OCI-LY1 (cell line): Measurements from ENCODE around the gene RALGPS1.
A peak's percentile ranks its signal among the peaks of the same experiment; 100 is the strongest.

Source experiments
- H2AFZ ChIP-seq: fragments of 200-600 bp; sonication (generic), shearing (Covaris generic); 2 replicates; pipeline ENCODE4 v1.6.0; 2014; ENCODE audit warnings: antibody characterized with exemption, mild to moderate bottlenecking, low read length
- H3F3A ChIP-seq: fragments of 200-600 bp; sonication (generic), shearing (Covaris generic); 2 replicates; pipeline ENCODE4 v1.6.0; 2014; ENCODE audit warnings: mild to moderate bottlenecking, antibody characterized with exemption, low read length, moderate library complexity; ENCODE audit not compliant: insufficient read depth
- H3K27ac ChIP-seq: fragments of 200-600 bp; sonication (generic); 2 replicates; pipeline ENCODE4 v1.5.1; 2014; ENCODE audit warnings: low read length, mixed run types, mild to moderate bottlenecking, low read depth; ENCODE audit not compliant: poor library complexity, severe bottlenecking
- H3K27me3 ChIP-seq: fragments of 200-600 bp; sonication (generic); 2 replicates; pipeline ENCODE4 v1.6.0; 2014; ENCODE audit warnings: antibody characterized with exemption, mild to moderate bottlenecking, low read length, moderate library complexity; ENCODE audit not compliant: insufficient read depth
- H3K36me3 ChIP-seq: fragments of 200-600 bp; sonication (generic); 2 replicates; pipeline ENCODE4 v1.6.1; 2014; ENCODE audit warnings: mild to moderate bottlenecking, antibody characterized with exemption, low read length, moderate library complexity, mixed read lengths; ENCODE audit not compliant: insufficient read depth
- H3K4me1 ChIP-seq: fragments of 200-600 bp; sonication (generic); 2 replicates; pipeline ENCODE4 v1.5.1; 2014; ENCODE audit warnings: mild to moderate bottlenecking, low read length, moderate library complexity; ENCODE audit not compliant: insufficient read depth, severe bottlenecking
- H3K4me2 ChIP-seq: fragments of 200-600 bp; sonication (generic), shearing (Covaris generic); 2 replicates; pipeline ENCODE4 v1.6.1; 2014; ENCODE audit warnings: low read length
- H3K4me3 ChIP-seq: fragments of 200-600 bp; sonication (generic); 2 replicates; pipeline ENCODE4 v1.5.1; 2014; ENCODE audit warnings: low read length, low read depth, mild to moderate bottlenecking, mixed read lengths; ENCODE audit not compliant: poor library complexity, severe bottlenecking
- H3K79me2 ChIP-seq: fragments of 200-600 bp; shearing (Covaris generic); 2 replicates; pipeline ENCODE4 v1.6.1; 2016; ENCODE audit warnings: mixed run types, low read length, mixed read lengths; ENCODE audit not compliant: insufficient read depth
- H3K9ac ChIP-seq: fragments of 200-600 bp; sonication (generic), shearing (Covaris generic); 2 replicates; pipeline ENCODE4 v1.6.1; 2014; ENCODE audit warnings: mild to moderate bottlenecking, low read length, mixed read lengths
- H3K9me2 ChIP-seq: fragments of 200-600 bp; sonication (generic), shearing (Covaris generic); 2 replicates; pipeline ENCODE4 v1.6.1; 2014; ENCODE audit warnings: low read depth, mild to moderate bottlenecking, low read length, mixed read lengths
- H3K9me3 ChIP-seq: fragments of 200-600 bp; shearing (Covaris generic); 2 replicates; pipeline ENCODE4 v1.6.1; 2014; ENCODE audit warnings: low read length, mixed read lengths
- H4K20me1 ChIP-seq: fragments of 200-600 bp; sonication (generic), shearing (Covaris generic); 2 replicates; pipeline ENCODE4 v1.6.0; 2016; ENCODE audit warnings: mild to moderate bottlenecking, low read length; ENCODE audit not compliant: insufficient read depth
- CTCF ChIP-seq: fragments of 200-600 bp; sonication (generic), shearing (Covaris generic); IDR thresholded peaks from 2 replicates; pipeline ENCODE4 v1.5.1; 2017; ENCODE audit warnings: mild to moderate bottlenecking, antibody characterized with exemption, low read length, moderate library complexity, mixed read lengths
- EZH2 ChIP-seq: fragments of 200-600 bp; sonication (generic), shearing (Covaris generic); IDR thresholded peaks from 2 replicates; pipeline ENCODE4 v1.8.0; 2017; ENCODE audit warnings: borderline replicate concordance, mixed run types, mild to moderate bottlenecking, antibody characterized with exemption, low read length, moderate library complexity, mixed read lengths

The RALGPS1 gene

GRCh38 chr9:127202461-127203169 lies 288.0 kb downstream of the RALGPS1 start:
- no peak overlapping the region for H3K4me2 ChIP-seq
- no peaks in the 10 kb centered on the region for H3K36me3 ChIP-seq
- H3K27ac ChIP-seq: no peak overlapping the region
- H3K9ac ChIP-seq: no peak overlapping the region
- H3K79me2 ChIP-seq: no peaks in the 10 kb centered on the region
- H3K9me3 ChIP-seq: no peaks in the 10 kb centered on the region
- no peaks in the 10 kb centered on the region for H3F3A ChIP-seq
- no peak overlapping the region for H3K4me3 ChIP-seq
- H3K4me1 ChIP-seq: no peaks in the 10 kb centered on the region
- H3K27me3 ChIP-seq: no peaks in the 10 kb centered on the region; the same call in 1 of the 2 replicates
- H2AFZ ChIP-seq: no peak overlapping the region
- no peaks in the 10 kb centered on the region for H4K20me1 ChIP-seq
- TF ChIP-seq EZH2: no peak
- TF ChIP-seq CTCF: no peak
- H3K9me2 ChIP-seq: no peaks in the 10 kb centered on the region

GRCh38 chr9:127203681-127204327 lies 289.2 kb downstream of the RALGPS1 start:
- no peak overlapping the region for H3K4me2 ChIP-seq
- H3K79me2 ChIP-seq: no peaks in the 10 kb centered on the region
- no peak overlapping the region for H3K4me3 ChIP-seq
- no peaks in the 10 kb centered on the region for H3K9me2 ChIP-seq
- H4K20me1 ChIP-seq: no peaks in the 10 kb centered on the region
- H3K9ac ChIP-seq: no peak overlapping the region
- TF ChIP-seq EZH2 (no peak), CTCF (no peak)
- no peaks in the 10 kb centered on the region for H3K4me1 ChIP-seq
- H3F3A ChIP-seq: no peaks in the 10 kb centered on the region
- H2AFZ ChIP-seq: no peak overlapping the region
- H3K9me3 ChIP-seq: no peaks in the 10 kb centered on the region
- no peaks in the 10 kb centered on the region for H3K36me3 ChIP-seq
- peaks cover under 1% of the 10 kb centered on the region; the same call in 1 of the 2 replicates for H3K27me3 ChIP-seq
- H3K27ac ChIP-seq: no peak overlapping the region

- no peak overlapping the region for H3K4me2 ChIP-seq
- no peaks in the 10 kb centered on the region for H3K79me2 ChIP-seq
- no peaks in the 10 kb centered on the region for H3F3A ChIP-seq
- no peaks in the 10 kb centered on the region for H3K9me3 ChIP-seq
- peaks cover 5% of the 10 kb centered on the region; the same call in 1 of the 2 replicates for H3K27me3 ChIP-seq
- TF ChIP-seq EZH2 (no peak), CTCF (peak; percentile 30)
- H4K20me1 ChIP-seq: no peaks in the 10 kb centered on the region
- no peaks in the 10 kb centered on the region for H3K4me1 ChIP-seq
- no peak overlapping the region for H3K4me3 ChIP-seq
- no peaks in the 10 kb centered on the region for H3K36me3 ChIP-seq
- no peak overlapping the region for H3K9ac ChIP-seq
- no peak overlapping the region for H3K27ac ChIP-seq
- H3K9me2 ChIP-seq: no peaks in the 10 kb centered on the region
- no peak overlapping the region for H2AFZ ChIP-seq
Observed at GRCh38 chr9:127204771-127205470, 290.3 kb downstream of the RALGPS1 start.
